Skeletal muscle cell (primary cell): ENCODE results near the gene GNGT2.
A peak's percentile ranks its signal among the peaks of the same experiment; 100 is the strongest.

Experiments used
- DNase-seq: peaks from one replicate; pipeline ENCODE4 v3.0.0-alpha.2; 2010; ENCODE audit warnings: low read depth
- H3K4me3 ChIP-seq: 2 replicates; pipeline ENCODE4 v1.5.1; 2011; ENCODE audit warnings: low read depth, mild to moderate bottlenecking, control low read depth, low read length, moderate library complexity

Gene GNGT2

GRCh38 chr17:49210158-49211029, at the start of gene GNGT2, which contains the start of gene ABI3:
Gene GNGT2 (minus strand): TSS chr17:49210574. CDS start chr17:49207422, 3,152 bp downstream.
Gene ABI3 (plus strand): TSS chr17:49210707. CDS start chr17:49210725, 18 bp downstream.
- H3K4me3 ChIP-seq: peak within 1 kb of the TSS; percentile 0
- DNase-seq: no peak

GRCh38 chr17:49259663-49260010, 49.3 kb upstream of the GNGT2 start:
- no peak for DNase-seq
- H3K4me3 ChIP-seq: peak overlapping the region; percentile 50

GRCh38 chr17:49258394-49258793, 48.0 kb upstream of the GNGT2 start:
- no peak for DNase-seq
- no peak overlapping the region for H3K4me3 ChIP-seq

- no peak for DNase-seq
- H3K4me3 ChIP-seq: no peak overlapping the region
Measured at GRCh38 chr17:49255125-49255524, 44.8 kb upstream of the GNGT2 start.

GRCh38 chr17:49254066-49254465, 43.7 kb upstream of the GNGT2 start:
- DNase-seq: no peak
- H3K4me3 ChIP-seq: no peak overlapping the region

- H3K4me3 ChIP-seq: no peak overlapping the region
- DNase-seq: no peak
Measured at GRCh38 chr17:49252148-49252695, 41.8 kb upstream of the GNGT2 start.

- H3K4me3 ChIP-seq: no peak overlapping the region
- DNase-seq: no peak
Measured at GRCh38 chr17:49249890-49250522, 39.6 kb upstream of the GNGT2 start.

GRCh38 chr17:49249292-49249794, 39.0 kb upstream of the GNGT2 start:
- H3K4me3 ChIP-seq: no peak overlapping the region
- no peak for DNase-seq

- no peak overlapping the region for H3K4me3 ChIP-seq
Measured at GRCh38 chr17:49247944-49248343, 37.6 kb upstream of the GNGT2 start.

GRCh38 chr17:49244839-49245238, 34.5 kb upstream of the GNGT2 start:
- no peak overlapping the region for H3K4me3 ChIP-seq
- no peak for DNase-seq

More at GRCh38 chr17:49247944-49248343, 37.6 kb upstream of the GNGT2 start:
- no peak for DNase-seq

GRCh38 chr17:49242813-49243212, 32.4 kb upstream of the GNGT2 start:
- no peak overlapping the region for H3K4me3 ChIP-seq
- DNase-seq: no peak

- H3K4me3 ChIP-seq: no peak overlapping the region
- no peak for DNase-seq
Measured at GRCh38 chr17:49241692-49242397, 31.5 kb upstream of the GNGT2 start.

- no peak overlapping the region for H3K4me3 ChIP-seq
- DNase-seq: no peak
Measured at GRCh38 chr17:49241040-49241439, 30.7 kb upstream of the GNGT2 start.

- H3K4me3 ChIP-seq: no peak overlapping the region
- DNase-seq: no peak
Measured at GRCh38 chr17:49240619-49241018, 30.2 kb upstream of the GNGT2 start.

- DNase-seq: no peak
- no peak overlapping the region for H3K4me3 ChIP-seq
Measured at GRCh38 chr17:49239963-49240362, 29.6 kb upstream of the GNGT2 start.

- DNase-seq: no peak
- no peak overlapping the region for H3K4me3 ChIP-seq
Measured at GRCh38 chr17:49235896-49236295, 25.5 kb upstream of the GNGT2 start.

- H3K4me3 ChIP-seq: no peak overlapping the region
- no peak for DNase-seq
Measured at GRCh38 chr17:49234509-49235080, 24.2 kb upstream of the GNGT2 start.

GRCh38 chr17:49231563-49231894, 21.2 kb upstream of the GNGT2 start:
- no peak for DNase-seq
- H3K4me3 ChIP-seq: no peak overlapping the region
